Pancreas (tissue), 10 donors: ENCODE measurements around the gene PLEK2. TPM values are rescaled to one million over a fixed set of nuclear protein-coding genes. Genes with fewer than 3 reads are reported as not detected.
A peak's percentile ranks its signal among the peaks of the same experiment; 100 is the strongest.

Experiments used
- ATAC-seq, 4 donors: fragments of 200-7000 bp; cut with Tn5 transposase; one replicate each; pipeline versions ENCODE4 v1.8.0 to v1.9.1; 2020; ENCODE audit warnings: mild to moderate bottlenecking in 4 of 4, moderate library complexity in 4 of 4
- DNase-seq, 6 donors: peaks; one replicate each; pipeline ENCODE4 v3.0.0-alpha.2; 2020
- FAIRE-seq: peaks from 2 replicates; lab custom pipeline; 2012; peaks lifted over from hg19 to GRCh38; lab: Jason Lieb, UNC
- H3K27ac ChIP-seq, 4 donors: fragments of 200-600 bp; sonication (generic); 1 replicate in 3 of 4; 2 replicates in 1 of 4; pipeline versions ENCODE4 v1.5.0 to v1.8.0; 2020
- H3K27me3 ChIP-seq, 4 donors: fragments of 200-600 bp; one replicate each; pipeline ENCODE4 v1.8.0; 2021
- H3K36me3 ChIP-seq, 3 donors: fragments of 200-600 bp; sonication (generic) in 1 of 3; one replicate each; pipeline versions ENCODE4 v1.5.0 to v1.8.0; 2020 to 2021
- H3K4me1 ChIP-seq, 3 donors: fragments of 200-600 bp; one replicate each; pipeline ENCODE4 v1.8.0; 2021
- H3K4me3 ChIP-seq, 4 donors: fragments of 200-600 bp; sonication (generic) in 2 of 4; one replicate each; pipeline versions ENCODE4 v1.5.0 to v1.8.0; 2020 to 2021
- H3K9me3 ChIP-seq, 4 donors: fragments of 200-600 bp; one replicate each; pipeline ENCODE4 v1.8.0; 2021
- CTCF ChIP-seq, 4 donors: fragments of 200-600 bp; sonication (generic) in 3 of 4; IDR thresholded peaks; one replicate each; pipeline versions ENCODE4 v1.5.0 to v1.8.0; 2021; ENCODE audit warnings: antibody characterized with exemption in 4 of 4
- WGBS, 2 donors: extraction: QIAGEN DNeasy Blood & Tissue Kit; methylation state at CpG; one replicate each; pipeline ENCODE4 v1.1.7; 2013; 5-methylcytosine and 5-hydroxymethylcytosine counted together
- intact Hi-C, 3 donors: fragments of 100-400 bp; cut with DNase I; formaldehyde crosslinking; loops; one replicate each; pipeline versions ENCODE4 v1.11.1 to v1.14.2; 2022
- polyA plus RNA-seq, 2 donors: library from polyadenylated mRNA; stranded (reverse); fragments of 200-250 nt; gene quantifications; one replicate each; pipeline ENCODE4 v1.2.3, GENCODE V29; 2013
- total RNA-seq, 6 donors: library from RNA; stranded (reverse); fragmentation: NEBNext Ultra II Directional in 4 of 6; extraction: Animal tissue kit (Norgen Biotek cat#: 25700) in 4 of 6; gene quantifications; one replicate each; pipeline versions ENCODE4 v1.2.1 to v1.2.4, GENCODE V29; 2021 to 2023
- donor health status: healthy with polysubstance abuse.
- donor health status: DM: no; HTN: no; CAD: no; lungs with moderate emphysema.
- donor health status: DM: no; HTN: no; CAD: no.
- donor health status: control.
- donor health status: control.
- donor health status: Bipolar disorder and iron deficiency.
- donor health status: DM: yes; HTN: yes; CAD: no.
- donor health status: DM: no; HTN: no; CAD: no.
- donor health status: DM: no; HTN: no; CAD: no.
- donor health status: DM: yes; HTN: yes; CAD: no.

The PLEK2 gene
- total and polyA plus RNA-seq, 8 donors: 4.0 to 9.9 (median 6.6) TPM

GRCh38 chr14:67387195-67387594 lies 24.8 kb downstream of the PLEK2 start:
- peaks cover 0 to 34% (median 10%) of the 10 kb centered on the region in 3 donors for H3K36me3 ChIP-seq
- no peak for TF ChIP-seq CTCF (IDR thresholded peaks at IDR 0.05)
- H3K4me1 ChIP-seq: peaks cover 0 to 14% (median 6%) of the 10 kb centered on the region in 3 donors
- FAIRE-seq (no peak), ATAC-seq (no peak), DNase-seq (no peak)
- 90 to 91% methylated on average over 2 of the region's 2 CpGs for WGBS, 2 donors
- H3K27ac ChIP-seq: no peak overlapping the region
- H3K9me3 ChIP-seq: no peaks in the 10 kb centered on the region
- intact Hi-C loops: no loop called here
- no peaks in the 10 kb centered on the region for H3K27me3 ChIP-seq
- no peak overlapping the region for H3K4me3 ChIP-seq

GRCh38 chr14:67385618-67386017 lies 26.3 kb downstream of the PLEK2 start:
- no peak for DNase-seq
- H3K27me3 ChIP-seq: no peaks in the 10 kb centered on the region
- no peak for TF ChIP-seq CTCF (IDR thresholded peaks at IDR 0.05)
- intact Hi-C loops: no loop called here
- peaks cover 0 to 14% (median 6%) of the 10 kb centered on the region in 3 donors for H3K4me1 ChIP-seq
- WGBS, 2 donors: 74 to 81% methylated on average over 2 of the region's 2 CpGs
- peaks cover 0 to 50% (median 22%) of the 10 kb centered on the region in 3 donors for H3K36me3 ChIP-seq
- no peaks in the 10 kb centered on the region for H3K9me3 ChIP-seq
- H3K4me3 ChIP-seq: no peak overlapping the region
- ATAC-seq: peak; percentile 50 to 67 (median 62)
- H3K27ac ChIP-seq: no peak overlapping the region
- FAIRE-seq: no peak

GRCh38 chr14:67385120-67385519 lies 26.8 kb downstream of the PLEK2 start:
- Histone ChIP-seq H3K27me3 (no peaks in the 10 kb centered on the region), H3K9me3 (no peaks in the 10 kb centered on the region), H3K27ac (no peak overlapping the region), H3K4me3 (no peak overlapping the region), H3K4me1 (peaks cover 0 to 14% (median 6%) of the 10 kb centered on the region in 3 donors), H3K36me3 (peaks cover 0 to 53% (median 22%) of the 10 kb centered on the region in 3 donors)
- no peak for TF ChIP-seq CTCF (IDR thresholded peaks at IDR 0.05)
- ATAC-seq: peak in 3 of 4 donors; percentile 18 to 44 (median 34)
- 55% methylated on average over 2 of the region's 2 CpGs for WGBS, 2 donors
- intact Hi-C loops: no loop called here
- no peak for DNase-seq
- FAIRE-seq: no peak

GRCh38 chr14:67377916-67378315 lies 34.0 kb downstream of the PLEK2 start:
- Histone ChIP-seq H3K27ac (no peak overlapping the region), H3K4me3 (no peak overlapping the region), H3K9me3 (no peaks in the 10 kb centered on the region), H3K27me3 (no peaks in the 10 kb centered on the region), H3K4me1 (peaks cover 0 to 3% (median 0%) of the 10 kb centered on the region in 3 donors), H3K36me3 (peaks cover 0 to 72% (median 35%) of the 10 kb centered on the region in 3 donors)
- ATAC-seq (no peak), DNase-seq (no peak), FAIRE-seq (no peak)
- intact Hi-C loops: no loop called here
- TF ChIP-seq CTCF (IDR thresholded peaks at IDR 0.05): no peak

- H3K36me3 ChIP-seq: peaks cover 3 to 62% (median 19%) of the 10 kb centered on the region in 3 donors
- no peaks in the 10 kb centered on the region for H3K27me3 ChIP-seq
- ATAC-seq: peak in 1 of 4 donors; percentile 20
- TF ChIP-seq CTCF (IDR thresholded peaks at IDR 0.05): no peak
- WGBS, 2 donors: 75 to 77% methylated on average over 2 of the region's 2 CpGs
- no peaks in the 10 kb centered on the region for H3K9me3 ChIP-seq
- FAIRE-seq: no peak
- no peak overlapping the region for H3K4me3 ChIP-seq
- H3K4me1 ChIP-seq: peaks cover 0 to 3% (median 0%) of the 10 kb centered on the region in 3 donors
- DNase-seq: no peak
- intact Hi-C loops: no loop called here
- H3K27ac ChIP-seq: no peak overlapping the region
These were observed 38.6 kb downstream of the PLEK2 start for GRCh38 chr14:67373347-67373746.
